H1 (cell line): ENCODE results near the gene HLF. TPM values are rescaled to one million over a fixed set of nuclear protein-coding genes. Genes with fewer than 3 reads are reported as not detected.

Experiments
- CTCF ChIA-PET: fragments of 300-600 bp; sonication (Branson Sonifier 250); formaldehyde crosslinking; loops from one replicate; lab custom pipeline; 2021; ENCODE audit not compliant: partially characterized antibody; lab: Charles Lee
- POLR2A ChIA-PET: fragments of 300-600 bp; sonication (Branson Sonifier 250); formaldehyde crosslinking; loops from one replicate; lab custom pipeline; 2021; ENCODE audit warnings: inconsistent platforms; ENCODE audit not compliant: partially characterized antibody; lab: Charles Lee
- DNase-seq, 2 experiments: peaks; one replicate each; pipeline versions ENCODE4 v3.0.0 to v3.0.0-alpha.2; 2010 to 2022; ENCODE audit warnings: low spot score in 2 of 2, low read depth in 1 of 2, mixed read lengths in 1 of 2
- FAIRE-seq: peaks from 2 replicates; lab custom pipeline; 2011; peaks lifted over from hg19 to GRCh38; lab: Jason Lieb, UNC
- H2AFZ ChIP-seq: 2 replicates; pipeline ENCODE4 v1.8.1; 2012; ENCODE audit warnings: low read length, inconsistent platforms
- H2AK5ac ChIP-seq: 2 replicates; pipeline ENCODE4 v1.6.1; 2013; ENCODE audit warnings: low read depth, low read length
- H2BK120ac ChIP-seq: replicated peaks from 2 replicates; pipeline ENCODE3; 2013; ENCODE audit warnings: low read depth, low read length, inconsistent platforms
- H2BK12ac ChIP-seq: 2 replicates; pipeline ENCODE4 v1.6.1; 2013; ENCODE audit warnings: low read depth, low read length
- H2BK15ac ChIP-seq: 2 replicates; pipeline ENCODE4 v1.6.1; 2013; ENCODE audit warnings: low read length
- H2BK20ac ChIP-seq: 2 replicates; pipeline ENCODE4 v1.6.1; 2013; ENCODE audit warnings: low read length
- H2BK5ac ChIP-seq: 2 replicates; pipeline ENCODE4 v1.6.1; 2013; ENCODE audit warnings: low read depth, low read length
- H3K14ac ChIP-seq: 2 replicates; pipeline ENCODE4 v1.6.1; 2013; ENCODE audit warnings: inconsistent platforms; ENCODE audit not compliant: insufficient read length
- H3K18ac ChIP-seq: 2 replicates; pipeline ENCODE4 v1.6.1; 2013; ENCODE audit warnings: low read length; ENCODE audit errors: extremely low read depth
- H3K23ac ChIP-seq: 2 replicates; pipeline ENCODE4 v1.6.1; 2013; ENCODE audit warnings: inconsistent platforms; ENCODE audit not compliant: insufficient read length
- H3K23me2 ChIP-seq: 2 replicates; pipeline ENCODE4 v1.6.1; 2013; ENCODE audit warnings: low read depth, low read length
- H3K27ac ChIP-seq: 2 replicates; pipeline ENCODE4 v1.6.1; 2011; ENCODE audit warnings: low read depth, low read length, inconsistent platforms
- H3K27me3 ChIP-seq, 4 experiments: replicated peaks in 1 of 4; 1 replicate in 1 of 4; 2 replicates in 3 of 4; pipeline versions ENCODE4 v1.6.1 to v1.8.1; 2011 to 2013; ENCODE audit warnings: low read length in 3 of 4, mild to moderate bottlenecking in 3 of 4, inconsistent platforms in 2 of 4, mixed read lengths in 2 of 4, moderate library complexity in 1 of 4; ENCODE audit not compliant: control insufficient read depth in 3 of 4, insufficient read depth in 3 of 4; ENCODE audit errors: extremely low read depth in 1 of 4
- H3K36me3 ChIP-seq, 4 experiments: 2 replicates each; pipeline versions ENCODE4 v1.6.1 to v1.8.1; 2011 to 2013; ENCODE audit warnings: mild to moderate bottlenecking in 4 of 4, low read length in 3 of 4, moderate library complexity in 2 of 4, control low read depth in 1 of 4, inconsistent platforms in 1 of 4; ENCODE audit not compliant: insufficient read depth in 4 of 4, control insufficient read depth in 2 of 4
- H3K4ac ChIP-seq: replicated peaks from 2 replicates; pipeline ENCODE3; 2013; ENCODE audit warnings: low read length, low read depth, mixed read lengths, inconsistent platforms; ENCODE audit not compliant: insufficient read length
- H3K4me1 ChIP-seq, 4 experiments: replicated peaks in 1 of 4; 1 replicate in 1 of 4; 2 replicates in 3 of 4; pipeline versions ENCODE4 v1.6.1 to v1.8.1; 2011 to 2013; ENCODE audit warnings: low read length in 3 of 4, inconsistent platforms in 2 of 4, mixed read lengths in 1 of 4; ENCODE audit not compliant: insufficient read depth in 4 of 4, control insufficient read depth in 3 of 4
- H3K4me2 ChIP-seq, 2 experiments: 2 replicates each; pipeline versions ENCODE4 v1.6.1 to v1.8.1; 2011 to 2013; ENCODE audit warnings: low read depth in 2 of 2, low read length in 2 of 2, control low read depth in 1 of 2, inconsistent platforms in 1 of 2, mild to moderate bottlenecking in 1 of 2; ENCODE audit not compliant: insufficient read depth in 1 of 2
- H3K4me3 ChIP-seq, 4 experiments: fragments of 200-600, 300-600 bp in 1 of 4; sonication (generic), shearing (Covaris generic), sonication (Bioruptor Twin) in 1 of 4; 2 replicates each; pipeline versions ENCODE4 v1.5.1 to v1.8.1; 2011 to 2016; ENCODE audit warnings: low read length in 4 of 4, low read depth in 3 of 4, control low read depth in 2 of 4, inconsistent platforms in 2 of 4, mild to moderate bottlenecking in 2 of 4, mixed read lengths in 1 of 4, moderate library complexity in 1 of 4; ENCODE audit not compliant: insufficient read depth in 2 of 4; ENCODE audit errors: extremely low read depth in 1 of 4
- H3K56ac ChIP-seq: replicated peaks from 2 replicates; pipeline ENCODE3; 2013; ENCODE audit warnings: low read depth, mild to moderate bottlenecking, mixed read lengths, low read length, inconsistent platforms; ENCODE audit not compliant: insufficient read length
- H3K79me1 ChIP-seq: 2 replicates; pipeline ENCODE4 v1.6.1; 2013; ENCODE audit warnings: low read depth, low read length, control low read depth
- H3K79me2 ChIP-seq, 2 experiments: 2 replicates each; pipeline versions ENCODE4 v1.6.1 to v1.8.1; 2012 to 2013; ENCODE audit warnings: low read length in 2 of 2, mild to moderate bottlenecking in 2 of 2, inconsistent platforms in 1 of 2; ENCODE audit not compliant: insufficient read depth in 2 of 2, control insufficient read depth in 1 of 2
- H3K9ac ChIP-seq, 4 experiments: replicated peaks in 1 of 4; 1 replicate in 1 of 4; 2 replicates in 3 of 4; pipeline versions ENCODE4 v1.6.1 to v1.8.1; 2011 to 2013; ENCODE audit warnings: low read depth in 3 of 4, low read length in 3 of 4, control low read depth in 2 of 4, mild to moderate bottlenecking in 2 of 4, moderate library complexity in 2 of 4, inconsistent platforms in 1 of 4; ENCODE audit errors: extremely low read depth in 1 of 4
- H3K9me3 ChIP-seq, 2 experiments: 2 replicates each; pipeline versions ENCODE4 v1.6.1 to v1.8.1; 2012 to 2013; ENCODE audit warnings: mild to moderate bottlenecking in 2 of 2, moderate library complexity in 2 of 2, control low read depth in 1 of 2, inconsistent platforms in 1 of 2, low read depth in 1 of 2, low read length in 1 of 2, mixed read lengths in 1 of 2; ENCODE audit not compliant: insufficient read depth in 2 of 2
- H4K20me1 ChIP-seq, 2 experiments: replicated peaks in 1 of 2; 2 replicates each; pipeline versions ENCODE3 to v1.8.1; 2011 to 2013; ENCODE audit warnings: inconsistent platforms in 2 of 2, low read length in 2 of 2, mild to moderate bottlenecking in 1 of 2; ENCODE audit not compliant: insufficient read depth in 2 of 2, control insufficient read depth in 1 of 2
- H4K5ac ChIP-seq: 2 replicates; pipeline ENCODE4 v1.6.1; 2013; ENCODE audit warnings: low read length, low read depth, mixed read lengths, inconsistent platforms; ENCODE audit not compliant: insufficient read length
- H4K8ac ChIP-seq: 2 replicates; pipeline ENCODE4 v1.8.0; 2013; ENCODE audit warnings: mild to moderate bottlenecking, moderate library complexity, low read length, inconsistent platforms; ENCODE audit not compliant: insufficient read depth; ENCODE audit errors: extremely low read depth
- H4K91ac ChIP-seq: replicated peaks from 2 replicates; pipeline ENCODE3; 2013; ENCODE audit warnings: low read length, mixed read lengths, inconsistent platforms; ENCODE audit not compliant: insufficient read length
- EP300 ChIP-seq, 2 experiments: IDR thresholded peaks; 1 replicate in 1 of 2; 2 replicates in 1 of 2; pipeline ENCODE4 v1.6.1; 2011 to 2012; ENCODE audit warnings: low read depth in 2 of 2, low read length in 2 of 2, mild to moderate bottlenecking in 2 of 2, borderline replicate concordance in 1 of 2, inconsistent platforms in 1 of 2, moderate library complexity in 1 of 2
- KDM5A ChIP-seq: fragments of 200-600 bp; IDR thresholded peaks from 2 replicates; pipeline ENCODE4 v1.7.1; 2012; ENCODE audit warnings: mild to moderate bottlenecking, low read length, inconsistent platforms, mixed read lengths
- POLR2A ChIP-seq, 2 experiments: IDR thresholded peaks; 1 replicate in 1 of 2; 2 replicates in 1 of 2; pipeline ENCODE4 v1.6.1; 2011; ENCODE audit warnings: low read depth in 2 of 2, low read length in 2 of 2, mild to moderate bottlenecking in 2 of 2; ENCODE audit errors: control extremely low read depth in 1 of 2
- SRF ChIP-seq: IDR thresholded peaks from 2 replicates; pipeline ENCODE4 v1.6.1; 2011; ENCODE audit warnings: mild to moderate bottlenecking, low read depth, low read length, moderate library complexity
- WGBS, 2 experiments: shearing (Covaris generic) in 1 of 2; methylation state at CpG; one replicate each; pipeline versions ENCODE4 v1.1.6 to v1.1.7; 2013 to 2015; ENCODE audit warnings: low lambda C conversion rate in 2 of 2, mixed read lengths in 2 of 2, inconsistent platforms in 1 of 2, low coverage in 1 of 2, missing lambda C conversion rate in 1 of 2; ENCODE audit not compliant: insufficient replicate concordance in 2 of 2, insufficient coverage in 1 of 2, insufficient read length in 1 of 2; ENCODE audit errors: extremely low coverage in 1 of 2, missing lambda C conversion rate in 1 of 2; 5-methylcytosine and 5-hydroxymethylcytosine counted together
- polyA plus RNA-seq, 7 experiments: library from polyadenylated mRNA; depleted of rRNA in 3 of 7; stranded (reverse) in 5 of 7; unstranded in 2 of 7; fragments of >200 nt in 5 of 7; fragments of 200-250 nt in 2 of 7; gene quantifications; 1 replicate in 5 of 7; 2 replicates in 1 of 7; 4 replicates in 1 of 7; pipeline versions ENCODE4 v1.2.1 to v1.2.3, GENCODE V29; 2011 to 2013; ENCODE audit warnings: missing spikeins in 2 of 7, mixed read lengths in 2 of 7
- total RNA-seq: library from RNA; stranded (reverse); fragmentation: NEBNext Ultra II Directional; extraction: Animal tissue kit (Norgen Biotek cat#: 25700); gene quantifications from 2 replicates; pipeline ENCODE4 v1.2.1, GENCODE V29; 2021

HLF gene
- total and polyA plus RNA-seq, 2 of the 8 experiments (the other 6 are each of a cell fraction or from before 2014, with no cell fraction given): 0.39 to 0.60 TPM

DNA sequence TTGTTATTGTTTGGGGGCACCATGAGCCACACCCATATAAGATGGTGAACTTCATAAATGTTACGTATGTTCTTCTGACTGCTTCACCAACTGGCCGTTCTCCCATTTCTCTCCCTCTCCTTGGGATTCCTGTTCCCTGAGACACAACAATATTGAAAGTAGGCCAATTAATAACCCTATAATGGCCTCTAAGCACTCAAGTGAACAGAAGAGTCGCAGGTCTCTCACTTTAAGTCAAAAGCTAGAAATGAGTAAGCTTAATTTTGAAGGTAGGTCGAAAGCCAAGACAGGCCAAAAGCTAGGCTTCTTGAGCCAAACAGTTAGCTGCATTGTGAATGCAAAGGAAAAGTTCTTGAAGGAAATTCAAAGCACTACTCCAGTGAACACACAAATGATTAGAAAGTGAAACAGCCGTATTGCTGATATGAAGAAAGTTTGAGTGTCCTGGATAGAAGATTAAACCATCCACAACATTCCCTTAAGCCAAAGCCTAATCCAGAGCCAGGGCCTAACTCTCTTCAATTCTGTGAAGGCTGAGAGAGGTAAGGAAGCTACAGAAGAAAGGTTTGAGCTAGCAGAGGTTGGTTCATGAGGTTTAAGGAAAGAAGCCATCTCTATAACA lies 25.8 kb downstream of the HLF start:
- no peaks in the 10 kb centered on the region for H4K20me1 ChIP-seq
- H2BK120ac ChIP-seq: no peak overlapping the region
- no peaks in the 10 kb centered on the region for H3K36me3 ChIP-seq
- H4K5ac ChIP-seq: no peak overlapping the region
- H2BK20ac ChIP-seq: no peak overlapping the region
- no peak overlapping the region for H2BK15ac ChIP-seq
- no peak overlapping the region for H3K23ac ChIP-seq
- H4K91ac ChIP-seq: no peak overlapping the region
- H3K27me3 ChIP-seq: no peaks in the 10 kb centered on the region
- no peak overlapping the region for H3K18ac ChIP-seq
- H3K4me3 ChIP-seq: no peak overlapping the region
- no peak overlapping the region for H3K9ac ChIP-seq
- no peak overlapping the region for H3K14ac ChIP-seq
- no peak overlapping the region for H4K8ac ChIP-seq
- no peaks in the 10 kb centered on the region for H3K79me2 ChIP-seq
- no peak overlapping the region for H3K4ac ChIP-seq
- 94% methylated on average over 5 of the region's 5 CpGs; no CpG with 5 or more reads in 1 of the 2 experiments for WGBS, 2 experiments
- H2AK5ac ChIP-seq: no peak overlapping the region
- H3K79me1 ChIP-seq: no peaks in the 10 kb centered on the region
- no peaks in the 10 kb centered on the region for H3K4me1 ChIP-seq
- DNase-seq: no peak
- H3K27ac ChIP-seq: no peak overlapping the region
- ChIA-PET POLR2A (no interaction called here), CTCF (interaction anchor here (0.6 to 1.0 kb wide), 2 partner anchors 67 to 286 kb away, joined by 3 read pairs; no protein-coding TSS in a partner anchor)
- no peaks in the 10 kb centered on the region for H3K9me3 ChIP-seq
- H2AFZ ChIP-seq: no peak overlapping the region
- no peak overlapping the region for H2BK5ac ChIP-seq
- FAIRE-seq: no peak
- no peak overlapping the region for H3K56ac ChIP-seq
- H3K4me2 ChIP-seq: no peak overlapping the region
- H2BK12ac ChIP-seq: no peak overlapping the region
- H3K23me2 ChIP-seq: no peaks in the 10 kb centered on the region
- no peak for TF ChIP-seq SRF
- TF ChIP-seq EP300 (IDR thresholded peaks at IDR 0.05; ENCODE audit: borderline replicate concordance in 1 of 2, low read depth in 2 of 2, low read length in 2 of 2): no peak
- no peak for TF ChIP-seq KDM5A
- no peak for TF ChIP-seq POLR2A (IDR thresholded peaks at IDR 0.05; ENCODE audit: control extremely low read depth in 1 of 2, low read depth in 2 of 2, low read length in 2 of 2)
